Measurements from ENCODE around the gene GRID1.

GRID1 gene

DNA sequence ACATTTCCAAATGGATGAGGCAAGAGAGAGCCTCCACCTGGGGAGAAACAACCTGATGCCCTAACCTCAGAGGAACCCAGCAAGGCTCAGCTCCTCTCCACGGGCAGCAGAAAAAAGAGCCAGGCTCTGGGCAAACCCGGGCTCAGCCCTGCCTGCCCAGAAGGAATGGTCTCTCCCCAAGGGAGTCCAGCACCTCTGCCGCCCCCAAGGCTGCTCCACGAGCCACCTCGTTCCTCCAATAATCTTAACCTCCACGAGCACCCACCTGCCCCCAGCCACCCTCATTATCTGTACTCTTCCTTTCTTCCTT, 154.2 kb downstream of the GRID1 start:
- no peaks in the 10 kb centered on the region for H3F3A ChIP-seq (ENCODE audit: insufficient read depth, low read length)
- TF ChIP-seq, protein P1, sequence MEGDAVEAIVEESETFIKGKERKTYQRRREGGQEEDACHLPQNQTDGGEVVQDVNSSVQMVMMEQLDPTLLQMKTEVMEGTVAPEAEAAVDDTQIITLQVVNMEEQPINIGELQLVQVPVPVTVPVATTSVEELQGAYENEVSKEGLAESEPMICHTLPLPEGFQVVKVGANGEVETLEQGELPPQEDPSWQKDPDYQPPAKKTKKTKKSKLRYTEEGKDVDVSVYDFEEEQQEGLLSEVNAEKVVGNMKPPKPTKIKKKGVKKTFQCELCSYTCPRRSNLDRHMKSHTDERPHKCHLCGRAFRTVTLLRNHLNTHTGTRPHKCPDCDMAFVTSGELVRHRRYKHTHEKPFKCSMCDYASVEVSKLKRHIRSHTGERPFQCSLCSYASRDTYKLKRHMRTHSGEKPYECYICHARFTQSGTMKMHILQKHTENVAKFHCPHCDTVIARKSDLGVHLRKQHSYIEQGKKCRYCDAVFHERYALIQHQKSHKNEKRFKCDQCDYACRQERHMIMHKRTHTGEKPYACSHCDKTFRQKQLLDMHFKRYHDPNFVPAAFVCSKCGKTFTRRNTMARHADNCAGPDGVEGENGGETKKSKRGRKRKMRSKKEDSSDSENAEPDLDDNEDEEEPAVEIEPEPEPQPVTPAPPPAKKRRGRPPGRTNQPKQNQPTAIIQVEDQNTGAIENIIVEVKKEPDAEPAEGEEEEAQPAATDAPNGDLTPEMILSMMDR (IDR thresholded peaks at IDR 0.05; ENCODE audit: low read length): no peak
- no peak for TF ChIP-seq EZH2phosphoT487 (IDR thresholded peaks at IDR 0.05; ENCODE audit: low read length)
- no peak for TF ChIP-seq EZH2 (optimal IDR thresholded peaks at IDR 0.05; ENCODE audit: low read depth, low read length)
- no peak overlapping the region for H3K27ac ChIP-seq (ENCODE audit: low read length)

DNA sequence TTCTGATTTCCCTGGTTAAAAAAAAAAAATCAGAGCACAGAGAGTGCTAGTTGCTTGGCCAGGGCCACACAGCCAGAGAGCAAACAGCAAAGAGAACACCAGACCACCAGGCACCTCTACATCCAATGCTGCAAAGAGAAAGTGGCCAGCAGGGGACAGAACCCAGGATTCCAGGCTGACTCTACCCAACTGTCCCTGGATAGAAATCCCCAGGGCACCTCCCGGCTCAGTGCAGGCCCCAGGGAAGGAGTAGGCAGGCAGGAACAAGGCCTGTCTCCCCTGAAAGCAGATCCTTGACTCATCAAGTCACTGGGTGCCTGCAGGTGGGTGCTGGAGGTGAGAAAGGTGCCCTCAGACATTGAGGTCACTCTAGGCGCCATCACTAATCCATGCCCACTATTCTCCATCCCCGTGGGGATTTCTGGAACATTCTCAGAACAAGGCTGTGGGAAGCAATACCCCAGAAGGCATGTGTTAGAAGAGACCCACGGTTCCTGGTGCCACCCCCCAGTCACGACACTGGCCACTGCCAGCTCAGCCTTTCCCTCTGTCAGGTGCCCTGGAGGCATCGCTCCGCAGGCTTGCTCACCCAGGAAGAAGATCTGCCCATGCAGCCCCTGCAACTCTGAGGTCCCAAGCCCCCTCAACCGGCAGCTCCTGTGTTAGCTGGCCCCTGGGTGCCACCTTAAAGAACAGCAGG, 154.8 kb downstream of the GRID1 start:
- Histone ChIP-seq H3F3A (ENCODE audit: insufficient read depth, low read length) (no peaks in the 10 kb centered on the region), H3K9me3 (replicated peaks; ENCODE audit: insufficient read depth, low read length) (no peaks in the 10 kb centered on the region), H3K79me2 (ENCODE audit: low read length) (no peaks in the 10 kb centered on the region), H3K36me3 (replicated peaks; ENCODE audit: insufficient read depth, low read length) (no peaks in the 10 kb centered on the region), H3K27ac (ENCODE audit: low read length) (no peak overlapping the region), H3K9ac (ENCODE audit: low read length) (no peak overlapping the region), H3K4me1 (ENCODE audit: low read length) (no peaks in the 10 kb centered on the region), H2AFZ (ENCODE audit: low read length) (no peak overlapping the region), H4K20me1 (ENCODE audit: insufficient read depth, low read length) (no peaks in the 10 kb centered on the region), H3K4me2 (ENCODE audit: low read depth, low read length) (no peak overlapping the region), H3K9me2 (replicated peaks; ENCODE audit: insufficient read depth, low read length) (no peaks in the 10 kb centered on the region), H3K27me3 (replicated peaks; ENCODE audit: insufficient read depth, low read length) (no peaks in the 10 kb centered on the region), H3K4me3 (ENCODE audit: low read length) (no peak overlapping the region)
- DNase-seq: no peak
- TF ChIP-seq EZH2phosphoT487 (IDR thresholded peaks at IDR 0.05; ENCODE audit: low read length) (no peak), EZH2 (optimal IDR thresholded peaks at IDR 0.05; ENCODE audit: low read depth, low read length) (no peak)
- TF ChIP-seq, protein P1 (IDR thresholded peaks at IDR 0.05; ENCODE audit: low read length): no peak

More for the DNA sequence above, 154.2 kb downstream of the GRID1 start:
- no peak for DNase-seq
- H3K9ac ChIP-seq (ENCODE audit: low read length): no peak overlapping the region
- H3K27me3 ChIP-seq (replicated peaks; ENCODE audit: insufficient read depth, low read length): no peaks in the 10 kb centered on the region
- no peaks in the 10 kb centered on the region for H3K9me2 ChIP-seq (replicated peaks; ENCODE audit: insufficient read depth, low read length)
- no peak overlapping the region for H3K4me2 ChIP-seq (ENCODE audit: low read depth, low read length)
- no peaks in the 10 kb centered on the region for H3K36me3 ChIP-seq (replicated peaks; ENCODE audit: insufficient read depth, low read length)
- no peaks in the 10 kb centered on the region for H3K79me2 ChIP-seq (ENCODE audit: low read length)
- H2AFZ ChIP-seq (ENCODE audit: low read length): no peak overlapping the region
- no peak overlapping the region for H3K4me3 ChIP-seq (ENCODE audit: low read length)
- no peaks in the 10 kb centered on the region for H3K4me1 ChIP-seq (ENCODE audit: low read length)
- no peaks in the 10 kb centered on the region for H3K9me3 ChIP-seq (replicated peaks; ENCODE audit: insufficient read depth, low read length)
- no peaks in the 10 kb centered on the region for H4K20me1 ChIP-seq (ENCODE audit: insufficient read depth, low read length)

DNA sequence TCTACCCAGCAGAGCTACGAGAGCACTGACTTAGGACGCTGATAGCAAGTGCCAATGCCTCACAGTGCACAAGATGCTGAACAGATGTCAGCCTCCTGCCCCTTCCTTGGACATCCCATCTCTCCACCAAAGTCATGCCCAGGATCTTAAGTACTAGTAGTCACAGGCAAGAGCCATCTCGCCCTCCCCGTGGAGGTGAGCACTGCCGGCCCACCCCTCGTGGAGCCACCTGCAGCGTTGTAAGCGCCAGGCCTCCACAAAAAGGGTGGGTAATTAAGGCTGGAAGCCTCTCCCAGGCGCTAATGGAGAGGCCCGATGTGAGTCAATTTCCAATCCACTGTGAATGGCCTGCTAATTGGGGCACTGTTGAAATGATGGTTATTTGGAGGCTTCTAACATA, 156.2 kb downstream of the GRID1 start:
- no peak for DNase-seq
- no peak overlapping the region for H3K9ac ChIP-seq (ENCODE audit: low read length)

More for the DNA sequence above, 156.2 kb downstream of the GRID1 start:
- H3K27ac ChIP-seq (ENCODE audit: low read length): no peak overlapping the region
- H3F3A ChIP-seq (ENCODE audit: insufficient read depth, low read length): no peaks in the 10 kb centered on the region
- TF ChIP-seq, protein P1 (IDR thresholded peaks at IDR 0.05; ENCODE audit: low read length): no peak
- H3K9me2 ChIP-seq (replicated peaks; ENCODE audit: insufficient read depth, low read length): no peaks in the 10 kb centered on the region
- H3K27me3 ChIP-seq (replicated peaks; ENCODE audit: insufficient read depth, low read length): no peaks in the 10 kb centered on the region
- H3K9me3 ChIP-seq (replicated peaks; ENCODE audit: insufficient read depth, low read length): no peaks in the 10 kb centered on the region
- no peak overlapping the region for H3K4me2 ChIP-seq (ENCODE audit: low read depth, low read length)
- H4K20me1 ChIP-seq (ENCODE audit: insufficient read depth, low read length): no peaks in the 10 kb centered on the region
- H3K36me3 ChIP-seq (replicated peaks; ENCODE audit: insufficient read depth, low read length): no peaks in the 10 kb centered on the region
- H3K4me3 ChIP-seq (ENCODE audit: low read length): no peak overlapping the region
- no peaks in the 10 kb centered on the region for H3K4me1 ChIP-seq (ENCODE audit: low read length)
- no peaks in the 10 kb centered on the region for H3K79me2 ChIP-seq (ENCODE audit: low read length)
- no peak overlapping the region for H2AFZ ChIP-seq (ENCODE audit: low read length)
